GM23338 (cell line): Measurements from ENCODE around the gene GDF7. TPM values are rescaled to one million over a fixed set of nuclear protein-coding genes. Genes with fewer than 3 reads are reported as not detected.

Experiments used
- ATAC-seq: fragments of 200-7000 bp; cut with Tn5 transposase; 3 replicates; pipeline ENCODE4 v1.9.1; 2020
- DNase-seq: peaks from one replicate; pipeline ENCODE4 v3.0.0-alpha.2; 2015; ENCODE audit warnings: low spot score
- H2AFZ ChIP-seq: fragments of 200-600 bp; sonication (generic); 2 replicates; pipeline ENCODE4 v1.8.0; 2016; ENCODE audit warnings: antibody characterized with exemption, mild to moderate bottlenecking, moderate library complexity
- H3F3A ChIP-seq: fragments of 200-600 bp; sonication (generic); replicated peaks from 2 replicates; pipeline ENCODE4 v1.8.0; 2017; ENCODE audit warnings: antibody characterized with exemption, mixed run types, low read depth
- H3K27ac ChIP-seq: fragments of 200-600 bp; sonication (generic); 2 replicates; pipeline ENCODE4 v1.6.1; 2016; ENCODE audit warnings: low read depth
- H3K27me3 ChIP-seq: fragments of 200-600 bp; sonication (generic); 2 replicates; pipeline ENCODE4 v1.8.0; 2016; ENCODE audit warnings: mild to moderate bottlenecking, mixed run types, moderate library complexity; ENCODE audit not compliant: insufficient read depth
- H3K36me3 ChIP-seq: fragments of 200-600 bp; sonication (generic); 2 replicates; pipeline ENCODE4 v1.8.0; 2016; ENCODE audit warnings: mild to moderate bottlenecking; ENCODE audit not compliant: insufficient read depth
- H3K4me1 ChIP-seq: fragments of 200-600 bp; sonication (generic); 2 replicates; pipeline ENCODE4 v1.8.0; 2016; ENCODE audit warnings: mild to moderate bottlenecking, moderate library complexity; ENCODE audit not compliant: insufficient read depth
- H3K4me2 ChIP-seq: fragments of 200-600 bp; sonication (generic); 2 replicates; pipeline ENCODE4 v1.7.1; 2017; ENCODE audit warnings: mixed run types
- H3K4me3 ChIP-seq: fragments of 200-600 bp; sonication (generic); 2 replicates; pipeline ENCODE4 v1.6.1; 2016; ENCODE audit warnings: mixed run types
- H3K79me2 ChIP-seq: fragments of 200-600 bp; sonication (generic); replicated peaks from 2 replicates; pipeline ENCODE4 v1.8.0; 2017; ENCODE audit warnings: mild to moderate bottlenecking; ENCODE audit not compliant: insufficient read depth
- H3K9me2 ChIP-seq: fragments of 200-600 bp; sonication (generic); 2 replicates; pipeline ENCODE4 v1.8.0; 2017; ENCODE audit not compliant: insufficient read depth
- H4K20me1 ChIP-seq: fragments of 200-600 bp; sonication (generic); replicated peaks from 2 replicates; pipeline ENCODE4 v1.8.0; 2017; ENCODE audit warnings: mild to moderate bottlenecking; ENCODE audit not compliant: insufficient read depth
- H3K27ac Mint-ChIP-seq: 2 replicates; pipeline ENCODE4 v1.8.0; 2020; ENCODE audit warnings: inconsistent platforms, mild to moderate bottlenecking, moderate library complexity, mixed read lengths
- H3K27me3 Mint-ChIP-seq: 3 replicates; pipeline ENCODE4 v1.8.0; 2022; ENCODE audit warnings: low read depth, mild to moderate bottlenecking, moderate library complexity, mixed read lengths, inconsistent platforms; ENCODE audit not compliant: insufficient read depth, poor library complexity
- H3K36me3 Mint-ChIP-seq: 3 replicates; pipeline ENCODE4 v1.8.0; 2021; ENCODE audit warnings: low read depth, mild to moderate bottlenecking, inconsistent platforms, moderate library complexity, mixed read lengths
- H3K4me1 Mint-ChIP-seq: 3 replicates; pipeline ENCODE4 v1.8.0; 2020; ENCODE audit warnings: mild to moderate bottlenecking, inconsistent platforms, mixed read lengths
- H3K4me3 Mint-ChIP-seq: 3 replicates; pipeline ENCODE4 v1.8.0; 2021; ENCODE audit warnings: moderate library complexity, mild to moderate bottlenecking, inconsistent platforms, mixed read lengths
- H3K9me3 Mint-ChIP-seq: 3 replicates; pipeline ENCODE4 v1.8.0; 2020; ENCODE audit warnings: moderate library complexity, mild to moderate bottlenecking, inconsistent platforms, mixed read lengths
- CREB1 ChIP-seq: fragments of 250-450 bp; sonication (Bioruptor Pico); IDR thresholded peaks from 2 replicates; pipeline ENCODE4 v1.5.0; 2020; ENCODE audit warnings: low read depth, mild to moderate bottlenecking, moderate library complexity
- CTCF ChIP-seq, 2 experiments: fragments of 200-600 bp in 1 of 2; sonication (generic) in 1 of 2; conservative IDR thresholded peaks; 2 replicates each; pipeline versions ENCODE4 v1.5.1 to v1.6.1; 2016 to 2017; ENCODE audit warnings: antibody characterized with exemption in 2 of 2, low read depth in 2 of 2, mild to moderate bottlenecking in 2 of 2, moderate library complexity in 1 of 2
- ETS1 ChIP-seq: IDR thresholded peaks from 2 replicates; pipeline ENCODE4 v1.6.1; 2016; ENCODE audit warnings: antibody characterized with exemption
- EZH2phosphoT487 ChIP-seq: fragments of 200-600 bp; sonication (generic); IDR thresholded peaks from one replicate; pipeline ENCODE4 v1.8.1; 2018; ENCODE audit warnings: antibody characterized with exemption; ENCODE audit not compliant: unreplicated experiment
- JUNB ChIP-seq: IDR thresholded peaks from one replicate; pipeline ENCODE4 v1.6.1; 2016; ENCODE audit warnings: antibody characterized with exemption; ENCODE audit not compliant: unreplicated experiment
- ZNF114 ChIP-seq: fragments of 250-450 bp; sonication (Bioruptor Pico); IDR thresholded peaks from 2 replicates; pipeline ENCODE4 v1.5.0; 2020; ENCODE audit warnings: mild to moderate bottlenecking, moderate library complexity
- ZNF331 ChIP-seq: fragments of 250-450 bp; sonication (Bioruptor Pico); IDR thresholded peaks from 2 replicates; pipeline ENCODE4 v1.5.0; 2020; ENCODE audit warnings: low read depth, mild to moderate bottlenecking, moderate library complexity
- ZNF462 ChIP-seq: fragments of 250-450 bp; sonication (Bioruptor Pico); IDR thresholded peaks from 2 replicates; pipeline ENCODE4 v1.5.0; 2020; ENCODE audit warnings: mild to moderate bottlenecking, moderate library complexity
- polyA plus RNA-seq: library from polyadenylated mRNA; unstranded; fragments of >200 nt; fragmentation: Nextera tagmentation; extraction: Ambion mirVana; gene quantifications from 2 replicates; pipeline ENCODE4 v1.2.1, GENCODE V29; 2016
- total RNA-seq: library from RNA; depleted of rRNA; stranded (reverse); fragments of >200 nt; shearing (Covaris generic); gene quantifications from 2 replicates; pipeline ENCODE4 v1.2.3, GENCODE V29; 2014

The GDF7 gene
- total and polyA plus RNA-seq, 2 experiments from 2014 or later = 0.19 to 0.52 TPM

GRCh38 chr2:20698916-20699613 lies 32.1 kb downstream of the GDF7 start (continued):
- no peak for TF ChIP-seq ZNF462 (CRISPR knock-in tag)
- TF ChIP-seq ZNF114 (CRISPR knock-in tag) = no peak
- no peak for TF ChIP-seq ZNF331

- no peaks in the 10 kb centered on the region for H3K9me2 ChIP-seq
- Mint-ChIP-seq H3K9me3 (no peaks in the 10 kb centered on the region), H3K27me3 (no peaks in the 10 kb centered on the region), H3K4me1 (no peaks in the 10 kb centered on the region), H3K36me3 (no peaks in the 10 kb centered on the region), H3K4me3 (no peak overlapping the region), H3K27ac (no peak overlapping the region)
- H3K27me3 ChIP-seq = no peaks in the 10 kb centered on the region
- DNase-seq (no peak), ATAC-seq (no peak)
- no peak overlapping the region for H3K4me2 ChIP-seq
- H3K27ac ChIP-seq = no peak overlapping the region
- H2AFZ ChIP-seq = no peak overlapping the region
- no peaks in the 10 kb centered on the region; the same call in 1 of the 2 replicates for H4K20me1 ChIP-seq
- no peak overlapping the region for H3K4me3 ChIP-seq
- no peaks in the 10 kb centered on the region for H3F3A ChIP-seq
- no peaks in the 10 kb centered on the region for H3K36me3 ChIP-seq
- no peaks in the 10 kb centered on the region for H3K79me2 ChIP-seq
- no peaks in the 10 kb centered on the region for H3K4me1 ChIP-seq
- TF ChIP-seq ETS1 (no peak), ZNF331 (no peak), JUNB (no peak), ZNF114 (CRISPR knock-in tag) (no peak), CREB1 (CRISPR knock-in tag) (no peak), EZH2phosphoT487 (no peak), CTCF (conservative IDR thresholded peaks at IDR 0.05; ENCODE audit: low read depth in 2 of 2) (no peak)
Observed at GRCh38 chr2:20702563-20702962, 35.6 kb downstream of the GDF7 start.
